ENCODE measurements around the gene PINLYP.

- TF ChIP-seq CTCF (optimal IDR thresholded peaks at IDR 0.05 in 1 of 3, IDR thresholded peaks at IDR 0.05 in 1 of 3, conservative IDR thresholded peaks at IDR 0.05 in 1 of 3; ENCODE audit: extremely low read depth in 1 of 3, insufficient read depth in 2 of 3, low read length in 3 of 3) (no peak), EZH2 (IDR thresholded peaks at IDR 0.05; ENCODE audit: low read length) (no peak)
Measured at GRCh38 chr19:43548706-43549105, 26.9 kb upstream of the PINLYP start.

Measured in keratinocyte (primary cell).